Upper lobe of left lung (tissue), 4 donors: ENCODE data around the gene ZSCAN10.

Source experiments
- POLR2A ChIP-seq, 4 donors: fragments of 450-650 bp; IDR thresholded peaks; one replicate each; pipeline ENCODE4 v1.5.1; 2016 to 2017; ENCODE audit warnings: antibody characterized with exemption in 4 of 4, mild to moderate bottlenecking in 2 of 4
- TF ChIP-seq, protein P1 (sequence below), 6 experiments: fragments of 450-650 bp in 4 of 6; fragments of 200-600 bp in 2 of 6; sonication (generic) in 2 of 6; IDR thresholded peaks; one replicate each; pipeline ENCODE4 v1.5.1; 2016 to 2019; ENCODE audit warnings: antibody characterized with exemption in 6 of 6

DNA sequence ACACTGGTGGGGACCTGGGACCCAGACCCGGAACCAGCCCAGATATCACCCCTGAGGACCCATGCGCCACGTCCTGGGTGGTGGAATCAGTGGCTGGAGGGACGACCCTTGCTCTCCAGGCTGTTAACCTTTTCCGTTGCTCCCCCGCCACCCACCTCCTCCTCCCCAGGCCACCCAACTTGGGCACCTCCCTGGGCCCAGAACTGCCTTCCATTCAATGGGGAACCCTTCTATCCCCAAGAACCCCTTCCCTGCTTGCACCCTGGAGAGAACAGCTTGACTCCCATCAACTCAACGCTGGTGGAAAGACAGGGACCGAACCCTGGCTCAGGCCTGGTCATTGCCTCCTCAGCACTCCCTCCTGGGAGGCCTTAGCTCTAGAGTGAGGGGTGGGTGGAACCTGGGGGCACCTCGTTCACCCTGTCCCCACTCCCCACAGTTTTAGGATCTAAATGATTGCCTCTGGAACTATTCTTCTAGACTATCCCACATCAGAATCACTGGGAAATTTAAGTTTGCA, 39.3 kb downstream of the ZSCAN10 start:
- TF ChIP-seq, protein P1, sequence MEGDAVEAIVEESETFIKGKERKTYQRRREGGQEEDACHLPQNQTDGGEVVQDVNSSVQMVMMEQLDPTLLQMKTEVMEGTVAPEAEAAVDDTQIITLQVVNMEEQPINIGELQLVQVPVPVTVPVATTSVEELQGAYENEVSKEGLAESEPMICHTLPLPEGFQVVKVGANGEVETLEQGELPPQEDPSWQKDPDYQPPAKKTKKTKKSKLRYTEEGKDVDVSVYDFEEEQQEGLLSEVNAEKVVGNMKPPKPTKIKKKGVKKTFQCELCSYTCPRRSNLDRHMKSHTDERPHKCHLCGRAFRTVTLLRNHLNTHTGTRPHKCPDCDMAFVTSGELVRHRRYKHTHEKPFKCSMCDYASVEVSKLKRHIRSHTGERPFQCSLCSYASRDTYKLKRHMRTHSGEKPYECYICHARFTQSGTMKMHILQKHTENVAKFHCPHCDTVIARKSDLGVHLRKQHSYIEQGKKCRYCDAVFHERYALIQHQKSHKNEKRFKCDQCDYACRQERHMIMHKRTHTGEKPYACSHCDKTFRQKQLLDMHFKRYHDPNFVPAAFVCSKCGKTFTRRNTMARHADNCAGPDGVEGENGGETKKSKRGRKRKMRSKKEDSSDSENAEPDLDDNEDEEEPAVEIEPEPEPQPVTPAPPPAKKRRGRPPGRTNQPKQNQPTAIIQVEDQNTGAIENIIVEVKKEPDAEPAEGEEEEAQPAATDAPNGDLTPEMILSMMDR (IDR thresholded peaks at IDR 0.05), result no peak
- no peak for TF ChIP-seq POLR2A (IDR thresholded peaks at IDR 0.05)
